WERI-Rb-1 (cell line): Measurements from ENCODE around the gene BSND.

Experiments used
- DNase-seq: peaks from one replicate; pipeline ENCODE4 v3.0.0-alpha.2; 2020
- H3K27ac ChIP-seq: fragments of 250-450 bp; sonication (Bioruptor Pico); 2 replicates; pipeline ENCODE4 v1.5.1; 2020; ENCODE audit warnings: mild to moderate bottlenecking, moderate library complexity
- H3K27me3 ChIP-seq: fragments of 250-450 bp; sonication (Bioruptor Pico); 2 replicates; pipeline ENCODE4 v1.5.1; 2021; ENCODE audit warnings: mild to moderate bottlenecking, low read depth, moderate library complexity; ENCODE audit not compliant: insufficient read depth, severe bottlenecking
- H3K36me3 ChIP-seq: fragments of 250-450 bp; sonication (Bioruptor Pico); 2 replicates; pipeline ENCODE4 v1.5.1; 2020; ENCODE audit warnings: mild to moderate bottlenecking, moderate library complexity
- H3K4me3 ChIP-seq: 2 replicates; pipeline ENCODE4 v1.5.1; 2011; ENCODE audit warnings: low read depth, mild to moderate bottlenecking, control low read depth, low read length
- H3K9me3 ChIP-seq: fragments of 250-450 bp; sonication (Bioruptor Pico); 2 replicates; pipeline ENCODE4 v1.5.1; 2021; ENCODE audit warnings: mild to moderate bottlenecking, moderate library complexity; ENCODE audit not compliant: severe bottlenecking
- TF ChIP-seq, protein P1 (sequence below): IDR thresholded peaks from 2 replicates; pipeline ENCODE4 v1.5.1; 2011; ENCODE audit warnings: low read depth, mild to moderate bottlenecking, control low read depth, inconsistent platforms, low read length

BSND gene

DNA sequence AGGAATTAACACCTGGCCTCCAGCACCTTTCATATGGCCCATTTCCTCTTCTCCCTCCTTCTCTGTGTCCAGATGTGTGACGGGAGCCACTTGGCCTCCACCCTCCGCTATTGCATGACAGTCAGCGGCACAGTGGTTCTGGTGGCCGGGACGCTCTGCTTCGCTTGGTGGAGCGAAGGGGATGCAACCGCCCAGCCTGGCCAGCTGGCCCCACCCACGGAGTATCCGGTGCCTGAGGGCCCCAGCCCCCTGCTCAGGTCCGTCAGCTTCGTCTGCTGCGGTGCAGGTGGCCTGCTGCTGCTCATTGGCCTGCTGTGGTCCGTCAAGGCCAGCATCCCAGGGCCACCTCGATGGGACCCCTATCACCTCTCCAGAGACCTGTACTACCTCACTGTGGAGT is 12.7 kb upstream of the BSND start:
- Histone ChIP-seq H3K36me3 (no peaks in the 10 kb centered on the region), H3K4me3 (no peak overlapping the region), H3K9me3 (no peaks in the 10 kb centered on the region), H3K27ac (no peak overlapping the region), H3K27me3 (no peaks in the 10 kb centered on the region)
- no peak for DNase-seq
- TF ChIP-seq, protein P1, sequence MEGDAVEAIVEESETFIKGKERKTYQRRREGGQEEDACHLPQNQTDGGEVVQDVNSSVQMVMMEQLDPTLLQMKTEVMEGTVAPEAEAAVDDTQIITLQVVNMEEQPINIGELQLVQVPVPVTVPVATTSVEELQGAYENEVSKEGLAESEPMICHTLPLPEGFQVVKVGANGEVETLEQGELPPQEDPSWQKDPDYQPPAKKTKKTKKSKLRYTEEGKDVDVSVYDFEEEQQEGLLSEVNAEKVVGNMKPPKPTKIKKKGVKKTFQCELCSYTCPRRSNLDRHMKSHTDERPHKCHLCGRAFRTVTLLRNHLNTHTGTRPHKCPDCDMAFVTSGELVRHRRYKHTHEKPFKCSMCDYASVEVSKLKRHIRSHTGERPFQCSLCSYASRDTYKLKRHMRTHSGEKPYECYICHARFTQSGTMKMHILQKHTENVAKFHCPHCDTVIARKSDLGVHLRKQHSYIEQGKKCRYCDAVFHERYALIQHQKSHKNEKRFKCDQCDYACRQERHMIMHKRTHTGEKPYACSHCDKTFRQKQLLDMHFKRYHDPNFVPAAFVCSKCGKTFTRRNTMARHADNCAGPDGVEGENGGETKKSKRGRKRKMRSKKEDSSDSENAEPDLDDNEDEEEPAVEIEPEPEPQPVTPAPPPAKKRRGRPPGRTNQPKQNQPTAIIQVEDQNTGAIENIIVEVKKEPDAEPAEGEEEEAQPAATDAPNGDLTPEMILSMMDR: no peak

DNA sequence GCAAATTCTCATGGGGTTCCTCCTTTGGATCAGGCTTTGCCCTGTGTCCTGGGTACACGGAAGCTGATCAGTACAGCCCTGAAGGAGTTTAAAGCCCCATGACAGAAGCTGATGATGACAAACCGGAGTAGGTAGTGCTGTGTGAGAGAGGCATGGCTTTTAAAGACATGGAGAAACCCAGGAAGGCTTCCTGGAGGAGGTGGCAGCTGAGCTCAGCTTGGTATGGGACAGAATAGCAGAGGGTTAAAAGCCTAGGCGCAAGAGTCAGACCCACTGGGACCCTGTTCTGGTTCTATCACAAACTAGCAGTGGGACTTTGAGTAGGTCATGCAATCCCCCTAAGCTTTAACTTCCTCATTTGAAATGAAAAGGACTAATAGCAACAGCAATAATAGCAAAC is 12.2 kb upstream of the BSND start:
- Histone ChIP-seq H3K27ac (no peak overlapping the region), H3K36me3 (no peaks in the 10 kb centered on the region), H3K27me3 (no peaks in the 10 kb centered on the region), H3K9me3 (no peaks in the 10 kb centered on the region), H3K4me3 (no peak overlapping the region)
- TF ChIP-seq, protein P1: no peak
- no peak for DNase-seq

DNA sequence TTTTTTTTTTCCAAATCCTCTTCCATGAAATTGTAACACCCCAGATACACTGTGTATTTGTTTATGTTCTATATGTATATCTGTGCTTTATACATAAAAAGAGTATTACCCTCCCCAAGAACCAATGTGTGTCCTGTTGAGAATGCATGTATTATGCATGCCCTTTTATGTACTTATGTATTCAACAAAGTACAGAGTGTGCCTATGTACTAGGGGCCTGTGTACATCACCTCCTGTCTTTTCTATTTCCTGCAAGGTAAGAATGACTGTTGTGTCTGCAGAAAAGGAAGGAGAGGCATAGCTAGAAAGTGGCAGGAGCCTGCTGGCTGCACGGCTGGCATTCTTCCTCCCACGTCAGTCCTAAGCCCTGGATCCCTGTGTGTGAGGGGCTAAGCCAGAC is 11.3 kb upstream of the BSND start:
- TF ChIP-seq, protein P1: no peak
- no peaks in the 10 kb centered on the region for H3K36me3 ChIP-seq
- H3K4me3 ChIP-seq: no peak overlapping the region
- no peaks in the 10 kb centered on the region for H3K9me3 ChIP-seq
- no peaks in the 10 kb centered on the region for H3K27me3 ChIP-seq
- no peak overlapping the region for H3K27ac ChIP-seq
- DNase-seq: no peak

DNA sequence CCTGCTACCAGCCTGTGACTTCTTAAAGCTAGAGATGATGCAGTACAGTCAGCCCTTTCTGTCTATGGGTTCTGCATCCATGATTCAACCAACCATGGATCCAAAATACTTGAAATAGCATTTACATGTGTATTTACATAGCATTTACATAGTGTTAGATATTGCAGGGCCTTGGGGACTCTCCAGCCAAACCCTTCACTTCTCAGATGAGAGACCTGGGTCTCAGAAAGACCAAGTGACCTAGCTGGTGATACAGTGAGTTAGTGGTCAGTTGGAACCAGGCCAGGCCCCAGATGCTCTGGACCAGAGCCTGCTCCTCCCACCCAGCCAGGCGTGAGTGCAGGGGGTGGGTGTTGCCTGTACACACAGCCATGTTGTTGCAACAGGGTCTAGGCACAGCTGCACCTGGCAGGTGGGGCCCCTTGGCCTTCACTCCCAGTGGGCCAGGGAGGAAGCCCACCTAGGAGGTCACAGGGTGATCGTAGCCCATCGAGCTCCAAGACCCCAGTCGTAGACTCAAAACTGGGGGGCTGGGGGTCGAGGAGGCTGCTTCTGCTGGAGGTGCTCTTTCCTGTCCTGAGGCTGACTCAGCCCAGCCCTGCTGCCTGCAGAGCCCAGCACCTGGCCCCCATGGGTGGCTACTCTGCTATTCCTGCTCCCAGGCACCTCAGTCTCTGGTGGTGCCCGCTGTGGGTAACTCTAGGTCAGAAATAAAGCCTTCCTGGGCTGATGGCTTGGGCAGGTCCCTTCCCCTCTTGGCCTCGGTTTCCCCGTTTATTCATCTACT is 10.6 kb upstream of the BSND start:
- Histone ChIP-seq H3K27ac (no peak overlapping the region), H3K4me3 (no peak overlapping the region), H3K9me3 (no peaks in the 10 kb centered on the region), H3K36me3 (no peaks in the 10 kb centered on the region), H3K27me3 (no peaks in the 10 kb centered on the region)
- no peak for DNase-seq
- TF ChIP-seq, protein P1: no peak

DNA sequence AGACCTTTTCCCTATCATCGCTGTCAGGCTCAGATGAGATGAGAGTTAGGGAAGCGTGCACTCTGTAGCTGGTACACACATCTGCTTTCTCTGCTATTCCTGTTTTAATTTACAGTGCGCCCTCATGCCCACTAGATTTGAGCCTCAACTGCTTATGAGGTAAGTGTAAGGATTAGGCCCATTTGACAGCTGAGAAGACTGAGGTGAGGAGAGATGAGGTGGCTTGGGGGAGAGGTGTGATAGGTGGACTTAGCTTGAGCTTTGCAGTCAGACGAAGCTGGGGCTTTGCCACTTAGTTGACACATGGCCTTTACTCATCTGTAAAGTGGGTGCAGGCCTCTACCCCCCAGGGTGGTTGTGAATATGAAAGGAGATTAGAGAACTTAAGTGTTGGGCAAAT is 9.8 kb upstream of the BSND start:
- Histone ChIP-seq H3K4me3 (no peak overlapping the region), H3K27me3 (no peaks in the 10 kb centered on the region), H3K36me3 (no peaks in the 10 kb centered on the region), H3K27ac (no peak overlapping the region), H3K9me3 (no peaks in the 10 kb centered on the region)
- no peak for DNase-seq
- TF ChIP-seq, protein P1: no peak

DNA sequence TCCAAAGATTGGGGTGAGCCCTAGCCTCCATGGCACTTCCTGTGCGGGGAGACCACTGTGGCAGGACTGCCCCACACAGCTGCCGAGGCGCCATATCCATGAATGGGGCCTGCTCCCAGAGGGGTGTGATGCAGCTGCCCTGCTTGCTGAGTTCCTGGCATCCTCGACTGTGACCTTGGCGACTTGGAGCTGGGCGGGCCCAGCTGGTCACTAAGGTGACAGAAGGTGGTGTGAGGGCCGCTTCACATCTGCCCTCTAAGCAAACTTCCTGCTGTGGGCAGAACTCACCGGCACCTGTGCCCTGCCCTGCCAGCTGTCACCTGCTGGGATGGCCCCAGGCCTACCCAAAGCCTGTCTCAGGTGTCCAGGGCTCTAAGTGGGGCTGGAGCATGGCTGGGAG is 9.3 kb upstream of the BSND start:
- Histone ChIP-seq H3K36me3 (no peaks in the 10 kb centered on the region), H3K27me3 (no peaks in the 10 kb centered on the region), H3K4me3 (no peak overlapping the region), H3K9me3 (no peaks in the 10 kb centered on the region), H3K27ac (no peak overlapping the region)
- TF ChIP-seq, protein P1: no peak
- no peak for DNase-seq
